ENCODE data around the gene DUOX1. TPM values are rescaled to one million over a fixed set of nuclear protein-coding genes. Genes with fewer than 3 reads are reported as not detected.
"Not testable (repeated sequence)": the region's sequence is repeated elsewhere in the genome, so short reads cannot be mapped to it uniquely, and the experiment has no call there.

The DUOX1 gene
- total RNA-seq, result under 1 TPM in 9 of 10 donors, not detected in 1; 0.17 to 0.99 (median 0.61) TPM
- polyA plus RNA-seq, result under 1 TPM; 0.14 to 0.80 TPM
- long read RNA-seq, donor 1, partial matches to known transcripts, result 2 of 9 reads
- long read RNA-seq, donor 1, other reads (novel, unspliced or antisense), result 7 of 9 reads
- long read RNA-seq, donor 2, partial matches to known transcripts, result 1 of 6 reads
- long read RNA-seq, donor 2, other reads (novel, unspliced or antisense), result 5 of 6 reads
- long read RNA-seq, donor 3, partial matches to known transcripts, result 1 of 19 reads
- long read RNA-seq, donor 3, other reads (novel, unspliced or antisense), result 18 of 19 reads

DNA sequence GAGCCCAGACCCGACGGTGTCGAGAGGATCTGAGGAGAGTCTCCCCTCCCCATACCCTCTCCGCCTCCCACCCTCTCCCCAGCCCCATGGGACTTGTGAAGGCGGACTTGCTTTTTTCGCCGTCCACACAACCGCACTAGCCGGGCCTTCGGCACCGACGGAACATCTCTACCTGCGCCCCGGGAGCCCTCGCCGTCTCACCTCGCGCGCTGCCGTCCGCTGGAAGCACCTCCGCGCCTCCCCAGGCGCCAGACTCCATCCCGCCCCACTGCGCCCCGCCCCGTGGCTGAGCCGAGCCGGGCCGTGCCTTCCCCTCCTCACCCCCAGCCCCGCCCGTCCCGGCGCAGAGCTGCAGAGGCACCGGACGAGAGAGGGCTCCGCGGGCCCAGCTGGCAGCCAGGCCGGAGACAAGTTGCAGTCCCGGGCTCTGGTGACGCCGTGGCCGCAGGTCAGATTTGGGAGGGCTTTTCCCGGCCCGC is at the start of gene DUOX1, which contains the start of gene DUOXA1:
Gene DUOX1, plus strand, starts transcription at position 344 of the 479 bp plus-strand sequence. CDS start 1,973 bp downstream, outside the sequence.
Gene DUOXA1, minus strand, starts transcription at position 229 of the 479 bp plus-strand sequence. CDS start 6,865 bp downstream, outside the sequence.
- peak in 1 of 2 donors; percentile 57 for DNase-seq
- Histone ChIP-seq H3K27me3 (peaks cover 5 to 97% (median 71%) of the 10 kb centered on the region in 7 donors), H3K4me3 (peak within 1 kb of the TSS; percentile 2 to 49 (median 40)), H3K4me1 (peaks cover 0 to 16% (median 11%) of the 10 kb centered on the region in 9 donors), H3K36me3 (no peaks in the 10 kb centered on the region), H3K27ac (no peak within 1 kb of the TSS), H3K9me3 (no peaks in the 10 kb centered on the region)
- 2 to 3% methylated on average over 43 to 46 of the region's 46 CpGs for WGBS, 2 donors
- TF ChIP-seq, protein P1, sequence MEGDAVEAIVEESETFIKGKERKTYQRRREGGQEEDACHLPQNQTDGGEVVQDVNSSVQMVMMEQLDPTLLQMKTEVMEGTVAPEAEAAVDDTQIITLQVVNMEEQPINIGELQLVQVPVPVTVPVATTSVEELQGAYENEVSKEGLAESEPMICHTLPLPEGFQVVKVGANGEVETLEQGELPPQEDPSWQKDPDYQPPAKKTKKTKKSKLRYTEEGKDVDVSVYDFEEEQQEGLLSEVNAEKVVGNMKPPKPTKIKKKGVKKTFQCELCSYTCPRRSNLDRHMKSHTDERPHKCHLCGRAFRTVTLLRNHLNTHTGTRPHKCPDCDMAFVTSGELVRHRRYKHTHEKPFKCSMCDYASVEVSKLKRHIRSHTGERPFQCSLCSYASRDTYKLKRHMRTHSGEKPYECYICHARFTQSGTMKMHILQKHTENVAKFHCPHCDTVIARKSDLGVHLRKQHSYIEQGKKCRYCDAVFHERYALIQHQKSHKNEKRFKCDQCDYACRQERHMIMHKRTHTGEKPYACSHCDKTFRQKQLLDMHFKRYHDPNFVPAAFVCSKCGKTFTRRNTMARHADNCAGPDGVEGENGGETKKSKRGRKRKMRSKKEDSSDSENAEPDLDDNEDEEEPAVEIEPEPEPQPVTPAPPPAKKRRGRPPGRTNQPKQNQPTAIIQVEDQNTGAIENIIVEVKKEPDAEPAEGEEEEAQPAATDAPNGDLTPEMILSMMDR (IDR thresholded peaks at IDR 0.05), result no peak
- peak; percentile 49 to 83 (median 70) for ATAC-seq
- intact Hi-C loops (cut with DNase I), result no loop called here

DNA sequence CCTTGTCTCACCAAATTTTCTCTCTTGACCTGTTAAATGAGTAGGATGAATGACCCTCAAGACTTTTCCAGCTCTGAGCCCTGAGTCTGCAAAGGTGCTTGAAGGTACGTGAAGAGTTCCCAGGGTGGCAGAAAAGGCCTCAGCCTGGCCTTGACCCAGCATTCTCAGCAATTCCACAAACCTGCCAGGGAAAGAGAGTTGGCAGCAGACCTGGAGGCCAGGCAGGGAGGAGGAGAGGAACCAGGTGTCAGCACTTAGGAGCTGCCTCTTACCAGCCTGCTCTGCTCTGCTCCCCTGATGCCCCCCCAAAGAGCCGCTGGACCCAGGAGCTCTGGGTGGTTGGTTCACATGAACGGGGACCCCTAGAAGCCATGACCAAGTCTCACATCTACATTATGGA is 49.2 kb upstream of the DUOX1 start:
- 55 to 71% methylated on average over 2 of the region's 3 CpGs for WGBS, 2 donors

DNA sequence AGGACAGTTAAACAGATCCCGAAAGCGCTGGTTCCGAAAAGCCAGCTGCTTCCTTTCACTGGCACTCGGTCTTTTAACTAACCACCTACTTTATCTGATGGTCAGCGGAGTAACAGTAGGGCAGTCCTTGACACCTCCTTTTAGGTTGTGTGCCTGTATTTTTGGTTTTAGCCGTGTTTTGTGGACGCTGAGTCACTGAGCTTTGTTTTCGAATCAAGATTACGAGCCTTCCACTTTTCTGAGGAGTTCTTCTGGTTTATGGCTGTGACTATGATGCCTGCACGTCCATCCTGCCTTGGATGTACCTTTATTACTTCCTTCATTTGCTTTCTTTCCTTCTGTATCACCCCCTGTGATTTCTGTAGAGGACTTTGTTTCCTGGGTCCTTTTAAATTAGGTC is 47.4 kb upstream of the DUOX1 start:
- ATAC-seq; H3K4me3 ChIP-seq; intact Hi-C loops (cut with DNase I); H3K36me3 ChIP-seq; H3K27ac ChIP-seq; DNase-seq; H3K9me3 ChIP-seq: not testable (repeated sequence)
- peaks cover 0 to 11% (median 0%) of the 10 kb centered on the region in 7 donors for H3K27me3 ChIP-seq
- peaks cover 0 to 28% (median 2%) of the 10 kb centered on the region in 9 donors for H3K4me1 ChIP-seq
- WGBS, 2 donors, result 70 to 71% methylated on average over 9 of the region's 10 CpGs

More for the DNA sequence above, 49.2 kb upstream of the DUOX1 start:
- intact Hi-C loops (cut with DNase I); DNase-seq; H3K27ac ChIP-seq; H3K9me3 ChIP-seq; H3K36me3 ChIP-seq; H3K27me3 ChIP-seq; H3K4me3 ChIP-seq: not testable (repeated sequence)
- peak; percentile 33 to 69 (median 54) for ATAC-seq
- peaks cover 0 to 32% (median 2%) of the 10 kb centered on the region in 9 donors for H3K4me1 ChIP-seq

DNA sequence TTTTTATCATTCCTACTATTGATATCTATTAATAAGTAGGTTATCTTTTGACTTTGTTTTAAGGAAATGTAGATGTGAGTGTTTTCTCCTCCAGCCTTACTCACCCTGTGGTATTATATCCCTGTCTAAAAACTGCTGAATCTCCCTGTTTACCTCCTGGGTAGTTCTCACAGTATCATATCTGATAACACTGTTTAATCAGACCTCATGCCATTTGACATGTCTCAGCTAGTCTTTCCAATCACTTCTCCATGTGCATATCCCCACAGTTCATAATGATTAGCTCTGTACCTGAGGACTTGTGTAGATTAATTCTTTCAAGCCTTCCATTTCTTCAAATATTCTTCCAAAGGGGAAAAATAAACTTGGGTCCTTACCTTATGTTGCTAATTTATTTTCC is 46.6 kb upstream of the DUOX1 start:
- Histone ChIP-seq H3K27me3 (peaks cover 0 to 18% (median 0%) of the 10 kb centered on the region in 7 donors), H3K9me3 (no peaks in the 10 kb centered on the region), H3K36me3 (no peaks in the 10 kb centered on the region), H3K27ac (no peak overlapping the region), H3K4me3 (no peak overlapping the region), H3K4me1 (peaks cover 0 to 20% (median 0%) of the 10 kb centered on the region in 9 donors)
- no peak for ATAC-seq
- TF ChIP-seq, protein P1 (IDR thresholded peaks at IDR 0.05), result no peak
- DNase-seq, result no peak
- intact Hi-C loops (cut with DNase I), result no loop called here

DNA sequence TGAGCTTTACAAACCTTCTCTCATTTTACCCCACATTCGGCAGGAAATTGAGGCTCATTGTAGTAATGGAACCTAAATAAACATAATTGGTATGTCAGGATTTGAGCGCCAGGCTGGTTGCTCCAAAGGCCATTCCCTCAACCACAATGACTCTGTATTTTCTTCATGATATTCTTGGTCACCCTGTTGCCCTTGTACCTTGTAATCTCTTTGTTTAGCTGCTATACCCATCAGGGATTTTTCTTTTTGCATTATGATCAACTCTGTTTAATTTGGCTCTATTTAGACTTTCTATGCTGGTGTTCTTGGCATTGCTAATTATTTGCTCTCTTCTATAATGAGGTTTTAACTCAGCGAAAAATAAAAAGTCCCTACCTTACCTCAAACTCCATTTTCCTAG is 45.6 kb upstream of the DUOX1 start:
- intact Hi-C loops (cut with DNase I), result no loop called here
- no peaks in the 10 kb centered on the region for H3K9me3 ChIP-seq
- no peak overlapping the region for H3K27ac ChIP-seq
- H3K4me1 ChIP-seq, result peaks cover 0 to 20% (median 0%) of the 10 kb centered on the region in 9 donors
- TF ChIP-seq, protein P1 (IDR thresholded peaks at IDR 0.05), result no peak
- 84 to 90% methylated on average over 3 of the region's 3 CpGs for WGBS, 2 donors
- H3K27me3 ChIP-seq, result peaks cover 0 to 18% (median 0%) of the 10 kb centered on the region in 7 donors
- H3K4me3 ChIP-seq, result no peak overlapping the region
- ATAC-seq, result no peak
- DNase-seq, result no peak
- H3K36me3 ChIP-seq, result no peaks in the 10 kb centered on the region
